Kidney (tissue), 14 donors: Measurements from ENCODE around the gene KMT2C. TPM values are rescaled to one million over a fixed set of nuclear protein-coding genes. Genes with fewer than 3 reads are reported as not detected.

ENCODE experiments used
- DNase-seq, 5 donors: peaks; one replicate each; pipeline ENCODE4 v3.0.0-alpha.2; 2013 to 2020
- FAIRE-seq: peaks from 2 replicates; lab custom pipeline; 2012; peaks lifted over from hg19 to GRCh38; lab: Jason Lieb, UNC
- H3K27ac ChIP-seq, 2 donors: one replicate each; pipeline ENCODE4 v1.7.0; 2013; ENCODE audit warnings: low read depth in 2 of 2, low read length in 2 of 2, inconsistent platforms in 1 of 2
- H3K27me3 ChIP-seq: one replicate; pipeline ENCODE4 v1.7.1; 2013; ENCODE audit warnings: low read length, inconsistent platforms; ENCODE audit not compliant: control insufficient read depth, insufficient read depth
- H3K36me3 ChIP-seq, 3 donors: one replicate each; pipeline versions ENCODE4 v1.7.0 to v1.7.1; 2013; ENCODE audit warnings: low read length in 3 of 3, control low read depth in 1 of 3, inconsistent platforms in 1 of 3; ENCODE audit not compliant: insufficient read depth in 3 of 3, control insufficient read depth in 2 of 3
- H3K4me1 ChIP-seq, 3 donors: one replicate each; pipeline versions ENCODE4 v1.7.0 to v1.7.1; 2013; ENCODE audit warnings: low read length in 3 of 3, inconsistent platforms in 1 of 3, low read depth in 1 of 3; ENCODE audit not compliant: control insufficient read depth in 2 of 3, insufficient read depth in 2 of 3
- H3K4me3 ChIP-seq, 3 donors: one replicate each; pipeline versions ENCODE4 v1.7.0 to v1.8.1; 2013; ENCODE audit warnings: low read length in 3 of 3, control low read depth in 1 of 3, inconsistent platforms in 1 of 3
- H3K9ac ChIP-seq, 3 donors: one replicate each; pipeline versions ENCODE4 v1.7.0 to v1.7.1; 2013; ENCODE audit warnings: low read length in 3 of 3, control low read depth in 1 of 3, inconsistent platforms in 1 of 3
- H3K9me3 ChIP-seq, 3 donors: one replicate each; pipeline versions ENCODE4 v1.7.0 to v1.7.1; 2013; ENCODE audit warnings: low read length in 3 of 3, control low read depth in 1 of 3, inconsistent platforms in 1 of 3; ENCODE audit not compliant: control insufficient read depth in 2 of 3, insufficient read depth in 1 of 3
- CTCF ChIP-seq: IDR thresholded peaks from 3 replicates; pipeline ENCODE4 v1.5.1; 2012; ENCODE audit warnings: mild to moderate bottlenecking, moderate library complexity, borderline replicate concordance; ENCODE audit not compliant: insufficient read depth; ENCODE audit errors: extremely low read depth
- intact Hi-C: fragments of 100-400 bp; cut with DNase I; formaldehyde crosslinking; loops from one replicate; pipeline ENCODE4 v1.11.1; 2022
- polyA plus RNA-seq: library from polyadenylated mRNA; stranded (reverse); fragments of 350-450 nt; fragmentation: Illumina TruSeq; extraction: RNeasy Lipid Tissue Mini Kit (QIAGEN cat#74804); gene quantifications from one replicate; pipeline ENCODE4 v1.2.3, GENCODE V29; 2014; ENCODE audit warnings: low read depth, low replicate concordance; ENCODE audit not compliant: insufficient read depth
- total RNA-seq: library from RNA; stranded (reverse); fragmentation: NEBNext Ultra II Directional; extraction: Animal tissue kit (Norgen Biotek cat#: 25700); gene quantifications from one replicate; pipeline ENCODE4 v1.2.1, GENCODE V29; 2021
- donor health status: control.
- donor health status: control.
- donor health status: control.
- donor health status: control.
- donor health status: control.
- donor health status: DM: yes; HTN: yes; CAD: no.
- donor health status: Normal renal cell carcinoma (clear cell type).

Gene KMT2C
- total and polyA plus RNA-seq, 2 donors from 2014 or later, result 4.8 to 102 TPM

GRCh38 chr7:152140560-152140959, 295.2 kb downstream of the KMT2C start:
- Histone ChIP-seq H3K27me3 (no peaks in the 10 kb centered on the region), H3K36me3 (peaks cover 9 to 53% (median 29%) of the 10 kb centered on the region in 3 donors), H3K27ac (no peak overlapping the region), H3K4me3 (no peak overlapping the region), H3K9me3 (no peaks in the 10 kb centered on the region), H3K9ac (no peak overlapping the region), H3K4me1 (no peaks in the 10 kb centered on the region)
- intact Hi-C loops, result no loop called here
- no peak for TF ChIP-seq CTCF
- DNase-seq (no peak), FAIRE-seq (no peak)

- intact Hi-C loops, result no loop called here
- Histone ChIP-seq H3K27me3 (no peaks in the 10 kb centered on the region), H3K36me3 (peaks cover 9 to 50% (median 25%) of the 10 kb centered on the region in 3 donors), H3K4me1 (no peaks in the 10 kb centered on the region), H3K9ac (no peak overlapping the region), H3K9me3 (no peaks in the 10 kb centered on the region), H3K4me3 (no peak overlapping the region), H3K27ac (no peak overlapping the region)
- FAIRE-seq, result no peak
- DNase-seq, result no peak
- no peak for TF ChIP-seq CTCF
Observed at GRCh38 chr7:152140067-152140466, 295.7 kb downstream of the KMT2C start.

- TF ChIP-seq CTCF, result no peak
- DNase-seq (peak in 1 of 5 donors; percentile 18), FAIRE-seq (no peak)
- intact Hi-C loops, result no loop called here
- Histone ChIP-seq H3K9me3 (no peaks in the 10 kb centered on the region), H3K27me3 (no peaks in the 10 kb centered on the region), H3K4me1 (no peaks in the 10 kb centered on the region), H3K36me3 (peaks cover 7 to 33% (median 11%) of the 10 kb centered on the region in 3 donors), H3K9ac (no peak overlapping the region), H3K27ac (no peak overlapping the region), H3K4me3 (no peak overlapping the region)
Observed at GRCh38 chr7:152137476-152138025, 298.3 kb downstream of the KMT2C start.

DNA sequence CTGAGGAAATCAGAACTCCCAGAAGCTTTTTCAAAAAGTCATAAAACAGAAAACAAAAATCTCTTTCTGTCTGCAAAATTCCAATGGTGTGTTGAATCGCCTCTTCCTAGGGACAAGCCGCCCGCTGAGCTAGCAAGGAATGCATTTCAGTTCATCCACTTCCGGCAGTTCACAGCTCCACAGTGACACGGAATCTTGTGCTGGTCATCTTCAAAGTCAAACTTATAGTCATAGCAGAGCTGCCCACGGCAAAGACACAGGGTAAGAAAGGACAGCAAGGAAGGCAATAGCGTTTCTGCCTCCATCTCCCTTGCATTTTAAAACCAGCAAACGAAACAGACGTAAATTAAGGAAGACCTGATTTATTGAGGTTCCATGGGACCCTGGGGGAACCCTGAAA, 299.1 kb downstream of the KMT2C start:
- Histone ChIP-seq H3K9me3 (no peaks in the 10 kb centered on the region), H3K27ac (no peak overlapping the region), H3K4me1 (no peaks in the 10 kb centered on the region), H3K9ac (no peak overlapping the region), H3K4me3 (no peak overlapping the region), H3K36me3 (peaks cover 7 to 29% (median 11%) of the 10 kb centered on the region in 3 donors), H3K27me3 (no peaks in the 10 kb centered on the region)
- TF ChIP-seq CTCF, result no peak
- FAIRE-seq, result no peak
- DNase-seq, result peak in 2 of 5 donors; percentile 24 to 60
- intact Hi-C loops, result no loop called here
